ENCODE data around the gene GRWD1. TPM values are rescaled to one million over a fixed set of nuclear protein-coding genes. Genes with fewer than 3 reads are reported as not detected.

The GRWD1 gene
- total RNA-seq, 2 donors from 2014 or later, result 11.9 TPM

DNA sequence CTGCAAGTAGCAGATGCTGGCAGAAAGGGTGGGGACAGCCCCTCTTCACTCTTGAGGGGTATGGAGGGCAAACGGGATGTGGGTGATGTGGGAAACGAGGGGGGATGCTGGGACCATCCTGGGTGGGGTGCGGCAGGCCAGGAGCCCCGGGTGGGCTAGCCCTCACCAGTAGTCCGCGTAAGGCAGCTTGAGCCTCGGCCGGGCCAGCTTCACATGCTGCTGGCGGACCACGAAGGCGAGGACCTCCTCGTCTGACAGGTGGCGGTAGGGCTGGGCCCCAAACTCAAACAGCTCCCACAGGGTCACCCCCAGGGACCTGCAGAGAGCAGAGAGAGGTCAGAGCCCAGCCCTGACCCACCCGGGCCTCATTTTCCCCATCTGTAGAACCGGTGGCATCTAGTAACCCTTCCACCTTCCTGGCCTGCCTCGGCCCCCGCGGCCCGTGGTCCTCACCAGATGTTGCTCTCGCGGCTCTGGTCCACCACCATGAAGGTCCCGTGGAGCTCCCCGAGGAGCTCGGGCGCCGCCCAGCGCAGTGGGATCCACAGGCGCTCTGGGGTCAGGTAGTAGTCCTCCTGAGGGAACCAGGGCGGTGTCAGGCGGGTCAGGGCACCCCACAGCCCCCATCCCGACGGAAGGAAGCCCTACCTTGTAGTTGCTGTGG, 55.2 kb downstream of the GRWD1 start:
- intact Hi-C loops (cut with DNase I), result no loop called here
- Histone ChIP-seq H3K4me1 (peaks cover 32% of the 10 kb centered on the region), H3K27ac (peak overlapping the region in 2 of 4 donors; percentile 40 to 75), H3K36me3 (replicated peaks in 1 of 2; ENCODE audit: insufficient read depth in 1 of 2, low read depth in 2 of 2) (no peaks in the 10 kb centered on the region), H3K4me3 (peak overlapping the region in 1 of 2 donors; percentile 31), H3K27me3 (no peaks in the 10 kb centered on the region), H3K9me3 (no peaks in the 10 kb centered on the region)
- ATAC-seq, result no peak
- DNase-seq, result peak in 1 of 4 donors; percentile 25
- WGBS, 2 donors, result 41 to 48% methylated on average over 3 to 32 of the region's 32 CpGs
- TF ChIP-seq POLR2A (IDR thresholded peaks at IDR 0.05) (no peak), CTCF (IDR thresholded peaks at IDR 0.05) (no peak)

DNA sequence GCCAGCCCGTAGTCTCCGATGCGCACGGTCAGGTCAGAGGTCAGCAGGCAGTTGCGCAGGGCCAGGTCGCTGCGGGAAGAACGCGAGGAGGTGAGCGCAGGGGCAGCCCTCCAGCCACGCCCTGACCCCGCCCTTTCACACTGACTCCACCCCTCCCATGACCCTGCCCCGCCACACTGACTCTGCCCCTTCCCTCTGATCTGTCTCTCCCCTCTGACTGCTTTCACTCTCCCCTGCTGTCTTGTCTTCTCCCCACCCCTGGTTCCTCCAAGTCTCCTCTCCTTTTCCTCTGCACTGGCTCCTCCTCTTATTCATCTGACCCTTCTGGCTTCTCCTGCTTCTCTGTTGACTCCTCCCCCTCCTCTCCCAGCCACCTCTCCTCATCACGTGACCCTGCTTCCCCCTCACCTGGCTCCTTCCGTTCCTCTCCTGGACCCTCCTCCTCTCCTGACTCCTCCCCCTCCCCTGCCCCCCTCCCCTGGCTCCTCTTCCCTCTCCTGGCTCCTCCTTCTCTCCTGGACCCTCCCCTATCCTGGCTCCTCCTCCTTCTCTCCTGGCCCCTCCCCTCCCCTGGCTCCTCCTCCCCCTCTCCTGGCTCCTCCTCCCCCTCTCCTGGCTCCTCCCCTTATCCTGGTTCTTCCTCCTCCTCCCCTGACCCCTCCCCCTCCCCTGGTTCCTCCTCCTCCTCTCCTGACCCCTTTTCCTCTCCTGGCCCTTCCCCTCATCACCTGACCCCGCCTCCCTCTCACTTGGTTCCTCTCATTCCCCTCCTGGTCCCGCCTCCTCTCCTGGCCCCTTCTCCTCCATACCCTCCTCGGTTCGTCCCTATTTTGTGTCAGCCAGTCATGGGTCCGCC, 55.9 kb downstream of the GRWD1 start:
- Histone ChIP-seq H3K27me3 (no peaks in the 10 kb centered on the region), H3K9me3 (no peaks in the 10 kb centered on the region), H3K36me3 (replicated peaks in 1 of 2; ENCODE audit: insufficient read depth in 1 of 2, low read depth in 2 of 2) (no peaks in the 10 kb centered on the region), H3K4me1 (peaks cover 32% of the 10 kb centered on the region), H3K4me3 (peak overlapping the region in 1 of 2 donors; percentile 31), H3K27ac (peak overlapping the region in 3 of 4 donors; percentile 66 to 76 (median 75))
- peak in 1 of 3 donors; percentile 35 for TF ChIP-seq POLR2A (IDR thresholded peaks at IDR 0.05)
- TF ChIP-seq CTCF (IDR thresholded peaks at IDR 0.05), result no peak
- ATAC-seq (peak; percentile 83), DNase-seq (peak; percentile 92 to 99 (median 98))
- 2 to 4% methylated on average over 16 to 20 of the region's 20 CpGs for WGBS, 2 donors
- intact Hi-C loops (cut with DNase I), result no loop called here

GRCh38 chr19:48502350-48503018, 56.7 kb downstream of the GRWD1 start:
- peaks cover 26% of the 10 kb centered on the region for H3K4me1 ChIP-seq
- no peak for DNase-seq
- peak overlapping the region in 3 of 4 donors; percentile 66 to 76 (median 75) for H3K27ac ChIP-seq
- TF ChIP-seq POLR2A (IDR thresholded peaks at IDR 0.05) (peak in 2 of 3 donors; percentile 38 to 40), CTCF (IDR thresholded peaks at IDR 0.05) (no peak)
- H3K27me3 ChIP-seq, result no peaks in the 10 kb centered on the region
- no peaks in the 10 kb centered on the region for H3K9me3 ChIP-seq
- intact Hi-C loops (cut with DNase I), result no loop called here
- no peak for ATAC-seq
- H3K4me3 ChIP-seq, result no peak overlapping the region
- WGBS, 2 donors, result 29 to 65% methylated on average over 4 to 27 of the region's 27 CpGs
- no peaks in the 10 kb centered on the region for H3K36me3 ChIP-seq (replicated peaks in 1 of 2; ENCODE audit: insufficient read depth in 1 of 2, low read depth in 2 of 2)

DNA sequence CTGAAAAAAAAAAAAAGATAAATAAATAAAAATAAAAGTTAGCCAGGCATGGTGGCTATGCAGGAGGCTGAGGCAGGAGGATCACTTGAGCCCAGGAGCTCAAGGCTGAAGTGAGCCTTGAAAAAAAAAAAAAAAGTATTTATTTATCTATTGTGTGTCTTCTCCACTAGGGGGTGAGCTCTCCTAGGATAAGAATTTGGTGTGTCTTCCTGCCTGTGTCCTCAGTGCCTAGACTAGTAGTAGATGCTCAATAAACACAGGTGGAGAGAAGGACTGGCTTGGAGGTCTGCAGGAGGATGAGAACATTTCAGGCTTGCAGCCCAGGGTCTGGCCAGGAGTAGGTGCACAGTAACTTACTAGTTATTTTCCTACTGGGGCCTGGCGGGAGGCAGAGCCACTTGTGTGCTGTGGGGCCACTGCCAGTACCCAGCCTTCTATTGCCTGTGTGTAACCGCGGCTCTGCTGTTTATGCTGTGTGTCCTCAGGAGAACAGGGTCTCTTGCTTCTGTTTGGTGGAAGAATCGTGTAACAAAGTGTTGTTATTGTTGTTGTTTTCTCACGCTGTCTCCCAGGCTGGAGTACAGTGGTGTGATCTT, 60.5 kb downstream of the GRWD1 start:
- Histone ChIP-seq H3K36me3 (replicated peaks in 1 of 2; ENCODE audit: insufficient read depth in 1 of 2, low read depth in 2 of 2) (no peaks in the 10 kb centered on the region), H3K4me3 (no peak overlapping the region), H3K27ac (no peak overlapping the region), H3K27me3 (no peaks in the 10 kb centered on the region), H3K4me1 (peaks cover 13% of the 10 kb centered on the region), H3K9me3 (no peaks in the 10 kb centered on the region)
- intact Hi-C loops (cut with DNase I), result no loop called here
- ATAC-seq (no peak), DNase-seq (no peak)
- 77 to 87% methylated on average over 5 of the region's 5 CpGs for WGBS, 2 donors
- peak in 5 of 7 experiments; percentile 12 to 38 (median 32) for TF ChIP-seq CTCF (IDR thresholded peaks at IDR 0.05)
- TF ChIP-seq POLR2A (IDR thresholded peaks at IDR 0.05), result no peak

Other genes with a start within 250 kb of the GRWD1 start
- 10 to 100 TPM; 23.7 to 24.4 TPM for gene CARD8, start 190.1 kb upstream of the GRWD1 start, total RNA-seq
- gene ZNF114, start 175.9 kb upstream of the GRWD1 start, total RNA-seq, result under 1 TPM in 1 of 2 donors, not detected in 1; 0.26 TPM
- gene EMP3, start 120.4 kb upstream of the GRWD1 start, total RNA-seq, result 1 to 10 TPM; 2.6 to 7.0 TPM
- gene TMEM143, start 82.0 kb upstream of the GRWD1 start, total RNA-seq, result 10 to 100 TPM; 14.5 to 16.1 TPM
- under 1 TPM in 1 of 2 donors, not detected in 1; 0.78 TPM for gene SYNGR4, start 81.6 kb upstream of the GRWD1 start, total RNA-seq
- 10 to 100 TPM; 47.5 to 51.4 TPM for gene KDELR1, start 54.4 kb upstream of the GRWD1 start, total RNA-seq
- 1 to 10 TPM in 1 of 2 donors, under 1 TPM in 1; 0.26 to 2.0 TPM for gene GRIN2D, start 52.3 kb upstream of the GRWD1 start, total RNA-seq
- gene KCNJ14, start 9.6 kb downstream of the GRWD1 start, total RNA-seq, result 1 to 10 TPM in 1 of 2 donors, under 1 TPM in 1; 0.66 to 1.6 TPM
- gene CYTH2, start 23.4 kb downstream of the GRWD1 start, total RNA-seq, result 10 to 100 TPM; 76.1 to 94.2 TPM
- 1 to 10 TPM; 4.2 to 9.6 TPM for gene LMTK3, start 65.9 kb downstream of the GRWD1 start, total RNA-seq
- 1 to 10 TPM in 1 of 2 donors, not detected in 1; 1.0 TPM for gene SULT2B1, start 106.2 kb downstream of the GRWD1 start, total RNA-seq
- gene SPACA4, start 160.8 kb downstream of the GRWD1 start, total RNA-seq, result not detected
- 1 to 10 TPM in 1 of 2 donors, under 1 TPM in 1; 0.33 to 4.2 TPM for gene FAM83E, start 169.1 kb downstream of the GRWD1 start, total RNA-seq
- gene RPL18, start 173.2 kb downstream of the GRWD1 start, total RNA-seq, result 1,000 to 10,000 TPM; 2,402 to 3,112 TPM
- gene SPHK2, start 173.5 kb downstream of the GRWD1 start, total RNA-seq, result 10 to 100 TPM in 1 of 2 donors, 1 to 10 TPM in 1; 8.3 to 37.6 TPM
- 1 to 10 TPM; 2.0 to 4.9 TPM for gene DBP, start 191.4 kb downstream of the GRWD1 start, total RNA-seq
- 1 to 10 TPM in 1 of 2 donors, not detected in 1; 2.9 TPM for gene CA11, start 200.2 kb downstream of the GRWD1 start, total RNA-seq
- gene NTN5, start 227.0 kb downstream of the GRWD1 start, total RNA-seq, result not detected
- gene FUT2, start 250.0 kb downstream of the GRWD1 start, total RNA-seq, result 1 to 10 TPM; 2.0 to 3.4 TPM